Left colon (tissue), 2 donors: Measurements from ENCODE around the gene CD320. TPM values are rescaled to one million over a fixed set of nuclear protein-coding genes. Genes with fewer than 3 reads are reported as not detected.
"Not testable (repeated sequence)": the region's sequence is repeated elsewhere in the genome, so short reads cannot be mapped to it uniquely, and the experiment has no call there.

ENCODE experiments used
- ATAC-seq: fragments of 200-7000 bp; cut with Tn5 transposase; one replicate; pipeline ENCODE4 v1.9.1; 2020; ENCODE audit warnings: mild to moderate bottlenecking, moderate library complexity
- DNase-seq, 2 donors: peaks; one replicate each; pipeline ENCODE4 v3.0.0-alpha.2; 2020
- intact Hi-C, 2 donors: fragments of 100-400 bp; cut with DNase I in 1 of 2; cut with micrococcal nuclease in 1 of 2; formaldehyde crosslinking; loops; one replicate each; pipeline versions ENCODE4 v1.11.2 to v1.14.0; 2022; cut with DNase I, micrococcal nuclease
- total RNA-seq, 2 donors: library from RNA; stranded (reverse); fragmentation: NEBNext Ultra II Directional; extraction: Animal tissue kit (Norgen Biotek cat#: 25700); gene quantifications; one replicate each; pipeline ENCODE4 v1.2.1, GENCODE V29; 2021
- donor health status: DM: no; HTN: no; CAD: no.
- donor health status: DM: yes; HTN: yes; CAD: no.

Gene CD320
- total RNA-seq, 2 donors from 2014 or later, result 46.0 to 46.2 TPM

DNA sequence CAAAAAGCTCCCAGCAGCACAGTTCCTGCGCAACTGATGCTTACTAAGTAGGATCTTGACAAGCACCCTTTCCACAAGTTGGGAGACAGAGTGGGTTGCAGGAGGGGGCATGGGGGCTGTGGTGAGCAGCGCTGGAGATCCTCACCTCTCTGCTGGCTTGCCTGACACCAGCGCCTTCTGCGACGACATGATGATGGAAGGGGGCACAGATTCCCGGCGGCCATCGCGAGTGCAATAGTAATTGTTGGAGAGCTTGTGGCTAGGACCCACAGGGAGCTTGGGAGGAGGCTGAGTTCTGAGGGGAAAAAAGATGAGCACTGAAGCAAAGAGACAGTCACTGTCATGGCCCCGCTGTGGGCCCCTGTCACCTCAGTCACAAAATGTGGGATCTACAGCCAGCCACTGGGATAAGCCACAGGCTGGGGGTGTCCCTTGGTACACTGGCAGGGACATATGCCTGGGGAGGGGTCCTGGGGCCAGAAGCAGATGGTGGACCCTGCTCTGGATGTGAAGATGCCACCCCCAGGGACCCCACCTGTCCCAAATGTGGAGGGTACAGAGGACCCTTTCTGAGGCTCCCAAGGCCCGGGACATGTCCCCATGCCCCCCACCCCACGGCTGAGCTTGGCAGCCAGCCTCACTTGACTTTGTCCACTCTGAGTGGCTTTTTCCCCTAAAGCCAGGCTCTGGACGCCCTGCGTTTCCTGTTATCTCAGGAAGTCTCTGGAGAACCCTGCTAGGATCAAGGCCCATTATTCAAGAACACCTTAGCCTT, 8.4 kb upstream of the CD320 start:
- intact Hi-C loops, result no loop called here
- ATAC-seq (no peak), DNase-seq (no peak)

DNA sequence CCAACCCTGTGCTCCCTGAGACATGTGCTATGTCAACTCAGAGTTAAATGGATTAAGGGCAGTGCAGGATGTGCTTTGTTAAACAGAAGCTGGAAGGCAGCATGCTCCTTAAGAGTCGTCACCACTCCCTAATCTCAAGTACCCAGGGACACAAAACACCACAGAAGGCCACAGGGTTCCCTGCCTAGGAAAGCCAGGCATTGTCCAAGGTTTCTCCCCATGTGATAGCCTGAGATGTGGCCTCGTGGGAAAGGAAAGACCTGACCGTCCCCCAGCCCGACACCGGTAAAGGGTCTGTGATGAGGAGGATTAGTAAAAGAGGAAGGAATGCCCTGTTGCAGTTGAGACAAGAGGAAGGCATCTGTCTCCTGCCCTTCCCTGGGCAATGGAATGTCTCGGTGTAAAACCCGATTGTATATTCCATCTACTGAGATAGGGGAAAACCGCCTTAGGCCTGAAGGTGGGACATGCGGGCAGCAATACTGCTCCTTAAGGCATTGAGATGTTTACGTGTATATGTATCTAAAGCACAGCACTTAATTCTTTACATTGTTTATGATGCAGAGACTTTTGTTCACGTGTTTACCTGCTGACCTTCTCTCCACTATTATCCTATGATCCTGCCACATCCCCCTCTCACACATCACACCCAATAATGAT, 7.0 kb upstream of the CD320 start:
- DNase-seq, ATAC-seq, intact Hi-C loops: not testable (repeated sequence)

DNA sequence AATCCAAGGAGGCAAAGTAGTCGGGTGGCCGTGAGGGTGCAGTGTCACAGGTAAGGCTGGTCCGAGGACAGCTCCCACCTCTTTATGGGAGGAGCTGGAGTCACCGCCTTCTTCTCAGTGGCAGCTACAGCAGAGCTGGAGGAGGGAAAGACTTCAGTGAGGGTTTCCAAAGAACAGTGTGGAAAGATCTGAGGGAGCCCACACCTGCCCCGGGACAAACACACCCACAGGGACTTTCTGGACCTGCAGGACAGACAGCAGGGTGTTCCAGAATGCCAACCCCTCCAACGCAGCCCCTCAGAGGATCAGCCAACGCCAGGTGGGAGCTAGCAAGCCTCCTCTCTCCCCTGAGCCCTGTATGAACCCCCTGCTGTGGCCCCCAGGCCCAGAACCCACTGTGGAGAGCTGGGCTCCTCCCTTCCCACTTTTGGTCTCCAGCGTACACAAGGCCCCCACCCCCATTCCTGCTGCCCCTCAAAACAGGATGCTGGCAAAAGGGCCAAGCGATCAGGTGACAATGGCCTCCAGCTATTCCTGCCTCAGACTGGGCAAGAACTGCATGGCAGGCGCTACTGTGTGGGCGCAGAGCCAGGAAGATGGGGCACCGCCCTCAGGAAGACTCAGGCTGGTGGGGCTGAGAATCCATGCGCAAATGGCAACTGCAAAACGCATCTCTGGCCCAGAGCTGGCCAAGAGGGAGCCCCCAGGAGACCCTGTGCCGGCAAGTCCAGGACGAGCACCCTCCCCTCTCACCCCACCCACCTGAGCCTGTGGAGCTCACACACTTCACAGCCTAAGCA, 3.5 kb upstream of the CD320 start:
- ATAC-seq (peak; percentile 46), DNase-seq (peak; percentile 53 to 79)
- intact Hi-C loops, result no loop called here

DNA sequence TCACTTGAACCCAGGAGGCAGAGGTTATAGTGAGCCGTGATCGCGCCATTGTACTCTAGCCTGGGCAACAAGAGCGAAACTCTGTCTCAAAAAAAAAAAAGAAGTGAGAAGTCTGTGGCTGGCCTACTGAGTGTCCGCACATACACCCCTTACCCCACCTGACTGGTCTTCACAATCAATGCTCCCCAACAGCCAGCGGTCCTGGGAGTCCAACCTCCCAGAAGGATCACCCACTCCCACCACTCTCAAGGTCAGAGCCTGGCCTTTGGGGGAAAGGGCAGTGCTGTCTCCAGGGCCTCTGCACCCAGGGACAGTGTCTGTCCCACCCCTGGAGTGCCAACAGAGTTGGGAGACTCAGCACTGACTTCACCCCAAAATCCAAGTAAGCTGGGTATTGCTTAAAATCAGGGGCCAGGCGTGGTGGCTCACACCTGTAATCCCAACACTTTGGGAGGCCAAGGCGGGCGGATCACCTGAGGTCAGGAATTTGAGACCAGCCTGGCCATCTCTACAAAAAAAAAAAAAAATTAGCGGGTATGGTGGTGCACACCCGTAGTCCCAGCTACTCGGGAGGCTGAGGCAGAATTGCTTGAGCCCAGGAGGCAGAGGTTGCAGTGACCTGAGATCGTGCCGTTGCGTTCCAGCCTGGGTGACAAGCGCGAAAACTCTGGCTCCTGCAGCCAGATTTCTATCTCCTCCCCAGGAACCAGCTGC, 2.3 kb upstream of the CD320 start:
- DNase-seq, result peak; percentile 4 to 8
- intact Hi-C loops, result no loop called here
- ATAC-seq, result no peak

DNA sequence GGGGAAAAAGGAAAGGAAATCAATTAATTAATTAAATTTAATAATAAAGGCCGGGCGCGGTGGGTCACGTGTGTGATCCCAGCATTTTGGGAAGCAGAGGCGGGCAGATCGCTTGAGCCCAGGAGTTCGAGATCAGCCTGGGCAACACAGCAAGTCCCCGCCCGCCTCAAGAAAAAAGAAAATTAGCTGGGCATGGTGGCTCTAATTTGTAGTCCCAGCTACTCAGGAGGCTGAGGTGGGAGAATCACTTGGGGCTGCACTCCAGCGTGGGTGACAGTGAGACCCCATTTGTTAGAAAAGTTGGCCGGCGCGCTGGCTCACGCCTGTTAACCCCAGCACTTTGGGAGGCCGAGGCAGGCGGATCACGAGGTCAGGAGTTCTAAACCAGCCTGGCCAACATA, 733 bp upstream of the CD320 start:
- DNase-seq (peak in 1 of 2 donors; percentile 28), ATAC-seq (no peak)
- intact Hi-C loops, result no loop called here

DNA sequence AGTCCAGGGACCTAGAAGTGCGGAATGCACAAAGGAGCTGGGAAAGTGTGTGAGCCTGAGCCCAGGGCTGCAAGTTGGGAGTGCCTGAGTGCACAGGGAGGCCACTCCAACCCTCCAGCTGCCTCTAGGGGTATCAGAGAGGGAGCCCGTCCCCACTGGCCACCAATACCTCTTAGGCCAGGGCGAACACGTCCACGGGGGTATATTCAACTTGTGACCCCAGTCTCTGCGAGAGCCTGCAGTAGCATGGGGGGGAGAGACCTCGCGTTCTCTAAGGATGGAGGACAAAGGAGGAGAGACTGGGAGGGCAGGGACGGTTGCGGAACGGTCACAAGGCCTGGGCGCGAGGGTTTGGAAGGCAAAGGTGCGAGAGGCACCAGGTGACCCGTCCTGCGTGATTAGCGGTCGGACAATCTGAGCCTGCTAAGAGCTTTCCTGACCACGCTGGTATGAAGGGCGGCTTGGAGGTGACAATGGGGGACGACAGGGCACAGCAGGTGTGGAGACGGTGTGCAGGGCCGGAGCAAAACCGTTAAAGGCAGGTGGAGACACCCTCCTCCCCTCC, 676 bp downstream of the CD320 start:
- no peak for DNase-seq
- intact Hi-C loops, result no loop called here
- ATAC-seq, result peak; percentile 27

DNA sequence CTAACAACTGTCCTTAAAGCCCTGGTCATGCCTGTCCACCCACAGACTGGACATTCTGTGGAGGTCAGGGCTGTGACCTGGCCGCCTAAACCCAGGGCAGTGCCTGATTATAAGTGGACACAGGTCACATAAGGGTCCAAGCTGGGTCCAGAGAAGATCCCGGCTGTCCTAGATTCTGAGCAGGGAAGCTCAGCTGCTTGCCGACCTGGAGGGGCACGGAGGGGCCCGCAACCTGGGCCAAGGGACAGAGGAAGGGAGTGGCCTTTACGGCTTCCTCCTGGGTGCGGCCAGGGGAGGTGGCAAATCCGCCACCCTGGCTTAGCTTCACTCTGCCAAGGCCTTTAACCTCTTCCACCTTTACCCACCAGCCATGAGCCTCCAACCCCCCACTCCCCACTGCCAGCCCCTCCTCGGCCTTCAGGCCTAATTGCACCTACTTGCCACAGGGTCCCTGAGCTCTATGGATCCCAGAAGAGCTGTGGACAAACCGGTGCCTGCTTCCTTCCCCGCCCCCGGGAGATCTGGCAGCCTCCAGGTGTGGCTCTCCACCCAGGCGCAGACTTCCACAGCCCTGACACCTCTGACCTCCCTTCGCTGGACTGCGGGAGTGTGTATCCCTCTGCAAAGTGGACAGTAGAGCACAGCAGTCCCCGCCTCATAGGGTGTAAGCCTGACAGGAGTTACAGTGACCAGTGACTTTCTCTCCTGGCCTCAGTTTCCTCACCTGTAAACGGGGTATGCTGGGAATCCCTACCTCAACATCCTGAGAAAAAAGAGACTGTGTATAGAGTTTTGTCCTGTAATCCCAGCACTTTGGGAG, 1.7 kb downstream of the CD320 start:
- ATAC-seq, result peak; percentile 61
- intact Hi-C loops, result no loop called here

DNA sequence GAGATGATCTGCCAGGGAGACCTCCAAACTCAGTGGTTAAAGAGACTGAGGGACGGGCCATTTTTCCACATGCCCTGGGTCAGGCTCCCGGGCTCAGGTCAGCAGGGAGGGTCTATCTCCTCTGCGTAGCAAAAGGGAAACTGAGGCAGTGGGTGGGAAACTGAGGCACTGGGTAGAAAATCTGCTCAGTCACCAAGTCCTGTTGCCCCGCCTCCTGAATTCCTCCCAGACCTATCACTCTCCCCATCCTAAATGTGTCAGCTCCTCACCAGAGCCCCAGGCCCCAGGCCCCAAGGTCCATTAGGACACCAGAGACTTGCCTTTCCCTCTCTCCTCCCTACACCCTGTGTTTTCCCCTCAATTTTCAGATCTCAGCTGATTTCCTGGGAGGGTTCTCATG, 2.4 kb downstream of the CD320 start:
- no peak for DNase-seq
- intact Hi-C loops, result no loop called here
- ATAC-seq, result no peak

More for the DNA sequence above, 1.7 kb downstream of the CD320 start:
- peak; percentile 57 for DNase-seq

DNA sequence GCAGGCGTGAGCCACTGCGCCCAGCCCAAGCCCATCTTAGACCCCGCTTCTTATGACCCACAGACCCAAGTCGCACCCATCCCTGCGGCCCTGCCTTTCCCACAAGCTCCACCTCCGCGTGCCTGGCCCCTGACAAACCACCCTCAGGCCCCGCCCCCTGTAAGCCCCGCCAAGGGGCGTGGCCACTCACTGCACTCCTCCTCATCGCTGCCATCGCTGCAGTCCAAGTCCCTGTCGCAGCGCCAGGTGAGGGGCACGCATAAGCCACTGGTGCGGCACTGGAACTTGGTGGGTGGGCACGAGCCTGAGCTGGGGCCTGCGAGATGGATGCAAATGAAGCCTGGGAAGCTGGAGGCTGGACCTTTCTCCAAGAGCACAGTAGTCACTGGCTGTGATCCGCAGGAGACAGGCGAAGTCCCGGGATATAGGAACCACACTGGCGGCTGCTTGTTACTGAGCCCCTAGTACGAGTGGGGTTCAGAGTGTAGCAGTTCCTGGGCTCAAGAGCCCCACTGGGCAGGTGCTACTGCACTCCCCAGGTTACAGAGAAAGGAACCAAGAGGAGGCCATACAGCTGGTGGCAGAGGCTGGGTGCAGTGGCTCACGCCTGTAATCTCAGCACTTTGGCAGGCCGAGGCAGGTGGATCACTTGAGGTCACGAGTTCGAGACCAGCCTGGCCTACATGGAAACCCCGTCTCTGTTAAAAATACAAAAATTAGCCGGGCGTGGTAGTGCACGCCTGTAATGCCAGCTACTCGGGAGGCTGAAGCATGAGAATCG, 3.1 kb downstream of the CD320 start:
- no peak for ATAC-seq
- intact Hi-C loops, result no loop called here
- DNase-seq, result peak in 1 of 2 donors; percentile 32

DNA sequence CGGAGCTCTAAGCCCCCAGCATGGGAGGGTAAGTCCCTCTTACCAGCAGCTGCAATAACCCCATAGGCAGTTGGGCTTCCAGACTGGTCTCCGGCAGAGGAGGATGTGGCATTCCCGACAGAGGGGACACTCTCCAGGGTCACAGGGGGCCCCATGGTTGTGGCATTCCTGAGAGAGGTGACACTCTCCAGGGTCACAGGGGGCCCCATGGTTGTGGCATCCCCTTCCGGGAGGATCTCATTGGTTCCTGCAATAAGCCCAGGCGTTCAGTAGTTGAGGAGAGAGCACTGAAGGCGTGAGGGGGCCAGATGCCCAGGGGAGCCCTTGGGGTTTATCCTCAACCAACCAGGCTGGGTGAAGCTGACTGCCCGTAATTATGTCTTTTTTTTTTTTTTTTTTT, 5.4 kb downstream of the CD320 start:
- ATAC-seq, result no peak

DNA sequence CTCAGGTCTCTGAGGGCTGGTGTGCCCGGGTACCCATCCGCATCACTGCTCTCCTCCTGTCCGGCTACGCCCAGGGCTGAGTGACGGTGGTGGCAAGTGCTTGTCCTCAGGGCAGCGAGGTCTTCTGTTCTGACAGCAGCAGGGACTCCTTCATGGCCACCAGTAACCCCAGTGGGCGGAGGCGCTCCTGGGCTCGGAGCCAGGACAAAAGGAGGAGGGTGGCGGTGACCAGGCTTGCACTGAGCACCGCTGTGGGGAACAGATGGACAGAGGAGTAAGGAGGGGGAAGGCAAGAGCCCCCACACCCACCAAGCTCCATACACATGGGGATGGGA, 5.8 kb downstream of the CD320 start:
- intact Hi-C loops, result no loop called here
- peak; percentile 15 for ATAC-seq
- DNase-seq, result peak in 1 of 2 donors; percentile 32

More for the DNA sequence above, 5.4 kb downstream of the CD320 start:
- intact Hi-C loops, result no loop called here
- peak in 1 of 2 donors; percentile 4 for DNase-seq

DNA sequence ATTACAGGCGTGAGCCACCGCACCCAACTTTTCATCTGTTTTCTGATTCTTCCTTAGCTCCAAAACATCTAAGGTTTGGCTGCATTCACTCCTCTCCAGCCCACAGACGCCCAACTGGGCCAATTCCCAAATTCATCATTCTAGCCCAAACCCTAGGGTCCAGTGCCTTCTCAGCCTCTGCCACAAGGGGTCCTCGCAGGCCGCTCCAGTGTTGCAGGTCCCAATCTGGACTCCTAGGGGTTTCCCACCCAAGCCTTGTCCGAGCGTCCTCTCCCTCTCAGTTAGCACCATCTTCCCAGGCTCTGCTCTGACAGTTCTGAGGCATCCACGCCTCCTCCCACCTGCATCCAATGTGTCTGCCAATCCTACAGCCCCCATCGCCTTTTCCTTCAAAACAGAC, 16.8 kb downstream of the CD320 start:
- peak; percentile 50 for ATAC-seq
- intact Hi-C loops, DNase-seq: not testable (repeated sequence)

DNA sequence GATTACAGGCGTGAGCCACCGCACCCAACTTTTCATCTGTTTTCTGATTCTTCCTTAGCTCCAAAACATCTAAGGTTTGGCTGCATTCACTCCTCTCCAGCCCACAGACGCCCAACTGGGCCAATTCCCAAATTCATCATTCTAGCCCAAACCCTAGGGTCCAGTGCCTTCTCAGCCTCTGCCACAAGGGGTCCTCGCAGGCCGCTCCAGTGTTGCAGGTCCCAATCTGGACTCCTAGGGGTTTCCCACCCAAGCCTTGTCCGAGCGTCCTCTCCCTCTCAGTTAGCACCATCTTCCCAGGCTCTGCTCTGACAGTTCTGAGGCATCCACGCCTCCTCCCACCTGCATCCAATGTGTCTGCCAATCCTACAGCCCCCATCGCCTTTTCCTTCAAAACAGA, 31.6 kb downstream of the CD320 start:
- DNase-seq, intact Hi-C loops: not testable (repeated sequence)
- peak; percentile 60 for ATAC-seq

DNA sequence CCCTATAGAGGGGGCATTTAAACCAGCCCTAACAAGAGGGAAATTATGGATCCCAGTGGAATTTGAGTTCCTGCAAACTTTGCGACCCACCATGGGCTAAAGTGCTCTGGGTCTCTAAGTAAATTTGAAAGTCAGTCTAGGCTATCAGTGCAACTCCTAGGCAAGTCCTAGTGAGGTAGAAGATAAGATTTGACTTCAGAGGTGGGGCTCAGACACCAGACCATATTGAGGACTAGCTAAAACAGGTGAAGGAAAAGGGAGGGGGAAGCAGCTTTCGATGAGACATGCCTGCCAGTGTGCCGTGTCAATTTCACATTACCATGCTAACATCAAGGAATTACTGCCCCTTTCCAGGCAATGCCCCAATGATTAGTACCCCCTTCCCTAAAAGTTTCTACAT, 38.4 kb downstream of the CD320 start:
- no peak for ATAC-seq
- intact Hi-C loops, result no loop called here
- no peak for DNase-seq

DNA sequence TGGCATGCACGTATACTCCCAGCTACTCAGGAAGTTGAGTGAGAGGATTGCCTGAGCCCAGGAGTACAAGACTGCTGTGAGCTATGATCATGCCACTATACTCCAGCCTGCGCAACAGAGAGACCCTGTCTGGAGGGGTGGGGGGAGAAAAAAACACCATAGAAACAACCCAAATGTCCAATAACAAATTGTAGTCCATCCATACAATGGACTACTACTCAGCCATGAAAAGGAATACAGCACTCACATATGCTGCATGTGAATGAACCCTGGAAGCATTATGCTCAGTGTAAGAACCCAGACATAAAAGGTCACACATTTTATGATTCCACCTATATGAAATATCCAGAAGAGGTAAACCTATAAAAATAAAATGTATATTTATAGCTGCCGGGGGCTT, 42.3 kb downstream of the CD320 start:
- no peak for ATAC-seq
- DNase-seq, result no peak
- intact Hi-C loops, result no loop called here

DNA sequence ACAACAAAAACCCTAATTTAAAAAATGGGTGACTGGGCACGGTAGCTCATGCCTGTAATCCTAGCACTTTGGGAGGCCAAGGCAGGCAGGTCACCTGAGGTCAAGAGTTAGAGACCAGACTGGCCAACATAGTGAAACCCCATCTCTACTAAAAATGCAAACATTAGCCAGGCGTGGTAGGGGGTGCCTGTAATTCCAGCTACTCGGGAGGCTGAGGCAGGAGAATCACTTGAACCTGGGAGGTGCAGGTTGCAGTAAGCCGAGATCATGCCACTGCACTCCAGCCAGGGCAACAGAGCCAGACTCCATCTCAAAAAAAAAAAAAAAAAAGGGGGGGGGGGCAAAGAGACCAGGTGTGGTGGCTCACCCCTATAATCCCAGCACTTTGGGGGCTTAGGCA, 43.9 kb downstream of the CD320 start:
- ATAC-seq, intact Hi-C loops, DNase-seq: not testable (repeated sequence)

DNA sequence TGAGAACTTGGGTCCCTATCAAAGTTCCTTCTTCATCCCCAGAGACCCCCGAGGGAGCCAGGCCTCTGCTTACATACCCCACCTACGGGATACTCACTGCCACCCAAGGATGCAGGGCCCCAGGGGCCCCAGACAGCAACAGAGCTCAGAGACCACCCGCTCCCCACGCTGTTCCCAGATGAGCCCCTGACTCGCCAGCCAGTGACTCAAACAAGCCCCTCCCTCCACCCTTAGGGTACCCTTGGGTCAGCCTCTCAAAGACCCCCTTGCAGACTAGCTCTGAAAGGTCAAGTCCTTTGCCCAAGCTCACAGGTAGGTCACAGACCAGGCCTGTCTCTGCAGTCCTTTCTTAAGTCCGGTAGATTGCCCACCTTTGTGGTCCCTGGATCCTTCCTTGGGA, 45.7 kb downstream of the CD320 start:
- intact Hi-C loops, result no loop called here
- DNase-seq (no peak), ATAC-seq (no peak)
